HEK293 (cell line): ENCODE results near the gene LYZL2.
"Not testable (repeated sequence)": the region's sequence is repeated elsewhere in the genome, so short reads cannot be mapped to it uniquely, and the experiment has no call there.

Source experiments
- CTCF ChIA-PET: fragments of 350-600 bp; formaldehyde crosslinking; extraction: SDS; loops from one replicate; lab custom pipeline; 2021; ENCODE audit warnings: antibody characterized with exemption; lab: Yijun Ruan, JAX
- POLR2A ChIA-PET: fragments of 300-600 bp; formaldehyde crosslinking; extraction: SDS; loops from one replicate; lab custom pipeline; 2020; ENCODE audit warnings: antibody characterized with exemption, inconsistent platforms; lab: Yijun Ruan, JAX
- H3K27ac ChIP-seq: fragments of 200-500 bp; sonication (Bioruptor generic); 2 replicates; pipeline ENCODE4 v1.5.1; 2014; ENCODE audit warnings: low read depth, low read length, control low read depth, inconsistent platforms; ENCODE audit errors: extremely low read depth
- H3K36me3 ChIP-seq, 2 experiments: fragments of 200-500 bp in 1 of 2; sonication (Bioruptor generic) in 1 of 2; 1 replicate in 1 of 2; 2 replicates in 1 of 2; pipeline ENCODE4 v1.5.1; 2014 to 2017; ENCODE audit warnings: inconsistent platforms in 2 of 2, low read length in 2 of 2; ENCODE audit not compliant: control insufficient read depth in 2 of 2, insufficient read depth in 1 of 2
- H3K4me1 ChIP-seq: fragments of 200-500 bp; sonication (Bioruptor generic); 2 replicates; pipeline ENCODE4 v1.5.1; 2014; ENCODE audit warnings: mild to moderate bottlenecking, low read length, inconsistent platforms; ENCODE audit not compliant: control insufficient read depth, insufficient read depth
- H3K4me3 ChIP-seq: 2 replicates; pipeline ENCODE4 v1.5.1; 2011; ENCODE audit warnings: low read depth, mild to moderate bottlenecking, control low read depth, low read length, moderate library complexity
- H3K9me3 ChIP-seq: fragments of 200-500 bp; sonication (Bioruptor generic); 2 replicates; pipeline ENCODE4 v1.5.1; 2014; ENCODE audit warnings: low read depth, low read length, inconsistent platforms; ENCODE audit not compliant: control insufficient read depth, insufficient read depth
- EGR2 ChIP-seq: fragments of 450-650 bp; formaldehyde crosslinking; IDR thresholded peaks from 2 replicates; pipeline ENCODE4 v1.5.1; 2016; ENCODE audit warnings: low read depth, missing biosample characterization, missing genetic modification characterization
- KLF16 ChIP-seq: fragments of 450-650 bp; formaldehyde crosslinking; IDR thresholded peaks from 2 replicates; pipeline ENCODE4 v1.5.1; 2017; ENCODE audit warnings: missing biosample characterization, missing genetic modification characterization
- PRDM1 ChIP-seq: fragments of 450-650 bp; formaldehyde crosslinking; IDR thresholded peaks from 2 replicates; pipeline ENCODE4; 2016; ENCODE audit warnings: missing biosample characterization, missing genetic modification characterization
- SCRT1 ChIP-seq: fragments of 450-650 bp; formaldehyde crosslinking; IDR thresholded peaks from 2 replicates; pipeline ENCODE4 v1.5.1; 2016; ENCODE audit warnings: missing biosample characterization, missing genetic modification characterization, borderline replicate concordance
- ZBTB17 ChIP-seq: fragments of 450-650 bp; formaldehyde crosslinking; IDR thresholded peaks from 2 replicates; pipeline ENCODE4 v1.5.1; 2016; ENCODE audit warnings: missing biosample characterization, missing genetic modification characterization
- ZBTB48 ChIP-seq: fragments of 450-650 bp; formaldehyde crosslinking; IDR thresholded peaks from 2 replicates; pipeline ENCODE4 v1.5.1; 2016; ENCODE audit warnings: missing biosample characterization, missing genetic modification characterization
- ZBTB6 ChIP-seq: fragments of 450-650 bp; formaldehyde crosslinking; IDR thresholded peaks from 2 replicates; pipeline ENCODE4 v1.5.1; 2017; ENCODE audit warnings: missing biosample characterization, missing genetic modification characterization
- ZFHX2 ChIP-seq: fragments of 450-650 bp; formaldehyde crosslinking; conservative IDR thresholded peaks from 2 replicates; pipeline ENCODE4 v1.5.1; 2016; ENCODE audit warnings: missing biosample characterization, missing genetic modification characterization
- ZNF335 ChIP-seq: fragments of 450-650 bp; formaldehyde crosslinking; conservative IDR thresholded peaks from 2 replicates; pipeline ENCODE4 v1.5.1; 2016; ENCODE audit warnings: missing biosample characterization, missing genetic modification characterization
- ZNF398 ChIP-seq: fragments of 450-650 bp; formaldehyde crosslinking; IDR thresholded peaks from 2 replicates; pipeline ENCODE4 v1.5.1; 2017; ENCODE audit warnings: missing biosample characterization, missing genetic modification characterization
- ZNF549 ChIP-seq: fragments of 450-650 bp; IDR thresholded peaks from 2 replicates; pipeline ENCODE4 v1.5.1; 2018; ENCODE audit warnings: missing biosample characterization, missing genetic modification characterization, mild to moderate bottlenecking, inconsistent platforms, moderate library complexity
- ZNF626 ChIP-seq: fragments of 450-650 bp; sonication (Bioruptor Pico); formaldehyde crosslinking; IDR thresholded peaks from 2 replicates; pipeline ENCODE4 v1.5.1; 2018; ENCODE audit warnings: missing biosample characterization, missing genetic modification characterization, inconsistent platforms
- ZNF660 ChIP-seq: fragments of 450-650 bp; IDR thresholded peaks from 2 replicates; pipeline ENCODE4 v1.5.1; 2018; ENCODE audit warnings: missing biosample characterization, mild to moderate bottlenecking, missing genetic modification characterization
- ZNF664 ChIP-seq: fragments of 450-650 bp; formaldehyde crosslinking; IDR thresholded peaks from 2 replicates; pipeline ENCODE4 v1.5.1; 2016; ENCODE audit warnings: missing biosample characterization, missing genetic modification characterization
- ZNF677 ChIP-seq: fragments of 450-650 bp; IDR thresholded peaks from 2 replicates; pipeline ENCODE4 v1.5.0; 2018; ENCODE audit warnings: missing biosample characterization, mild to moderate bottlenecking, missing genetic modification characterization, moderate library complexity
- ZNF830 ChIP-seq: fragments of 450-650 bp; IDR thresholded peaks from 2 replicates; pipeline ENCODE4 v1.5.0; 2018; ENCODE audit warnings: missing biosample characterization, missing genetic modification characterization, low read depth, mild to moderate bottlenecking, moderate library complexity
- TF ChIP-seq, protein P1 (sequence below): fragments of 450-650 bp; formaldehyde crosslinking; optimal IDR thresholded peaks from 2 replicates; pipeline ENCODE3; 2016; ENCODE audit warnings: missing biosample characterization, mild to moderate bottlenecking, missing genetic modification characterization
- TF ChIP-seq, protein P2 (sequence below): fragments of 450-650 bp; formaldehyde crosslinking; IDR thresholded peaks from 2 replicates; pipeline ENCODE4 v1.5.1; 2017; ENCODE audit warnings: missing biosample characterization, missing genetic modification characterization

The LYZL2 gene

GRCh38 chr10:30656233-30656632 is 26.7 kb upstream of the LYZL2 start (continued):
- TF ChIP-seq ZNF677 (tag by site-specific recombination): no peak

GRCh38 chr10:30655001-30655400 is 25.4 kb upstream of the LYZL2 start:
- H3K9me3 ChIP-seq, H3K36me3 ChIP-seq, POLR2A ChIA-PET, H3K27ac ChIP-seq, H3K4me1 ChIP-seq, H3K4me3 ChIP-seq: not testable (repeated sequence)
- CTCF ChIA-PET: interaction anchor here (0.6 to 1.0 kb wide), 2 partner anchors 15 to 53 kb away, joined by 3 to 8 read pairs; no protein-coding TSS in a partner anchor

DNA sequence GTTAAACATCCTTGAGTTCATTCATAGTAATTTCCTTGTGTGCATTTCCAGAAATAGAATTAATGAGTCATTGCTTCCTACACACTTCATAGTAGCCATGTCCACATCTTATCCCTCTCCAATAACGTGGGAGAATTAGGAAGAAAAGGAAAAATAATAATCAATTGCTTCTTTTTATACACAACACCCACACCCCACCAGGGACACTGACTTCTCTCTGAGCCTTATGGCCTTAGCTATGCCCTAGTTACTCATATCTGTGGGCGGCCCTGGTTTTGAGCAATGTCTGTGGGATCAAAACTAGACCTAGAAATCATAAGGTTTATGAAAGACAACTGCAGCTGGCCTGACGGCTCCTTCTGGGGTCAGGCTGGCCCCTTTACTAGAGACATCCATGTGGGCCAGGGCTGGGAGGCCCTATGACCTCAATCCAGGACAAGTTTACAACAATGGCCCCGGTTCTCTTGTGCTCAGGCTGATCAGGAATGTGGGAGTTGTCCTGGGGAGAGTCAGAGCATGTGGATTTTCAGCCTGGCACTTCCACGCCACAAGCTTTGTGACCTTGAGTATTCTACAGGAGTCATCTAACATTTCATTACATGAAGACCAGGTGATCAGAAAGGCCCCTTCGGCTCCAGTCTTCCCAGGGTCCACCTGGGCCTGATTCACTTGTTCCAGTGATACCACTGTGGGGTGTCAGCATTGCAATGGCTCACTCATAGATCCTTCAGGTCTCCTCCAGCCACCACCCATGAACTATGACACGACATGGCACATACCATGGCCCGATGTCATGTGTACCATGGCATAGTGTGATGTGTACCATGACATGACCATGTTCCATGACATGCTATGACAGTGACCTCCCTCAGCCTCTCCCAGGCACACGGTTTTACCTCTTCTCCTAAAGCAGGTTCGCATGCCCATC is 22.2 kb upstream of the LYZL2 start:
- CTCF ChIA-PET: interaction anchor here (1.2 to 1.3 kb wide), 2 partner anchors 11 to 19 kb away, joined by 3 to 9 read pairs; no protein-coding TSS in a partner anchor
- peak; percentile 58 for TF ChIP-seq ZFHX2 (tag by site-specific recombination)
- TF ChIP-seq EGR2: peak; percentile 48
- H3K9me3 ChIP-seq, POLR2A ChIA-PET, H3K4me1 ChIP-seq, H3K27ac ChIP-seq, H3K36me3 ChIP-seq, H3K4me3 ChIP-seq: not testable (repeated sequence)

- CTCF ChIA-PET: interaction anchor here (2.2 kb wide), 1 partner anchor 8 kb away, joined by 14 read pairs; no protein-coding TSS in a partner anchor
- Histone ChIP-seq H3K9me3 (no peaks in the 10 kb centered on the region), H3K36me3 (no peaks in the 10 kb centered on the region), H3K4me1 (peaks cover 2% of the 10 kb centered on the region), H3K27ac (no peak overlapping the region), H3K4me3 (no peak overlapping the region)
- TF ChIP-seq ZNF664 (tag by site-specific recombination) (no peak), EGR2 (peak; percentile 65; the same call in 1 of the 2 replicates), ZFHX2 (tag by site-specific recombination) (peak; percentile 54; the same call in 1 of the 2 replicates)
- POLR2A ChIA-PET: no interaction called here
These were observed 17.5 kb upstream of the LYZL2 start for GRCh38 chr10:30647089-30647488.

GRCh38 chr10:30645340-30645827 is 15.8 kb upstream of the LYZL2 start:
- CTCF ChIA-PET: interaction anchor here (0.6 to 1.5 kb wide), 2 partner anchors 25 to 270 kb away, joined by 3 to 5 read pairs; no protein-coding TSS in a partner anchor
- no peaks in the 10 kb centered on the region for H3K9me3 ChIP-seq
- POLR2A ChIA-PET: no interaction called here
- no peak overlapping the region for H3K27ac ChIP-seq
- H3K4me3 ChIP-seq: no peak overlapping the region
- H3K4me1 ChIP-seq: peaks cover 6% of the 10 kb centered on the region
- H3K36me3 ChIP-seq: no peaks in the 10 kb centered on the region
- no peak for TF ChIP-seq ZNF549 (tag by site-specific recombination)
- TF ChIP-seq, protein P1, sequence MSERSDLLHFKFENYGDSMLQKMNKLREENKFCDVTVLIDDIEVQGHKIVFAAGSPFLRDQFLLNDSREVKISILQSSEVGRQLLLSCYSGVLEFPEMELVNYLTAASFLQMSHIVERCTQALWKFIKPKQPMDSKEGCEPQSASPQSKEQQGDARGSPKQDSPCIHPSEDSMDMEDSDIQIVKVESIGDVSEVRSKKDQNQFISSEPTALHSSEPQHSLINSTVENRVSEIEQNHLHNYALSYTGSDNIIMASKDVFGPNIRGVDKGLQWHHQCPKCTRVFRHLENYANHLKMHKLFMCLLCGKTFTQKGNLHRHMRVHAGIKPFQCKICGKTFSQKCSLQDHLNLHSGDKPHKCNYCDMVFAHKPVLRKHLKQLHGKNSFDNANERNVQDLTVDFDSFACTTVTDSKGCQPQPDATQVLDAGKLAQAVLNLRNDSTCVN (tag by site-specific recombination): peak; percentile 18
- TF ChIP-seq ZNF398: peak; percentile 44; the same call in 1 of the 2 replicates
- TF ChIP-seq PRDM1 (tag by site-specific recombination): peak; percentile 84
- TF ChIP-seq ZBTB17: peak; percentile 77
- TF ChIP-seq SCRT1 (tag by site-specific recombination): no peak
- TF ChIP-seq, protein P2, sequence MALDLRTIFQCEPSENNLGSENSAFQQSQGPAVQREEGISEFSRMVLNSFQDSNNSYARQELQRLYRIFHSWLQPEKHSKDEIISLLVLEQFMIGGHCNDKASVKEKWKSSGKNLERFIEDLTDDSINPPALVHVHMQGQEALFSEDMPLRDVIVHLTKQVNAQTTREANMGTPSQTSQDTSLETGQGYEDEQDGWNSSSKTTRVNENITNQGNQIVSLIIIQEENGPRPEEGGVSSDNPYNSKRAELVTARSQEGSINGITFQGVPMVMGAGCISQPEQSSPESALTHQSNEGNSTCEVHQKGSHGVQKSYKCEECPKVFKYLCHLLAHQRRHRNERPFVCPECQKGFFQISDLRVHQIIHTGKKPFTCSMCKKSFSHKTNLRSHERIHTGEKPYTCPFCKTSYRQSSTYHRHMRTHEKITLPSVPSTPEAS (tag by site-specific recombination): peak; percentile 85
- peak; percentile 39; the same call in 1 of the 2 replicates for TF ChIP-seq ZBTB48 (tag by site-specific recombination)
- no peak for TF ChIP-seq KLF16 (tag by site-specific recombination)
- TF ChIP-seq ZNF335 (tag by site-specific recombination): peak; percentile 47
- no peak for TF ChIP-seq ZNF626 (tag by site-specific recombination)
- TF ChIP-seq ZBTB6 (tag by site-specific recombination): peak; percentile 20; the same call in 1 of the 2 replicates
- TF ChIP-seq ZNF660 (tag by site-specific recombination): no peak
- no peak for TF ChIP-seq ZNF830 (tag by site-specific recombination)
